B cell (primary cell): ENCODE measurements around the gene ZNF44. TPM values are rescaled to one million over a fixed set of nuclear protein-coding genes. Genes with fewer than 3 reads are reported as not detected.

Experiments used
- ATAC-seq: fragments of 200-7000 bp; cut with Tn5 transposase; one replicate; pipeline ENCODE4 v1.10.0; 2021; ENCODE audit warnings: low read depth, mild to moderate bottlenecking, moderate number of reproducible peaks, moderate library complexity
- CTCF ChIA-PET: fragments of 350-600 bp; sonication (Branson Sonifier 250); formaldehyde crosslinking; loops from one replicate; lab custom pipeline; 2021; ENCODE audit warnings: antibody characterized with exemption, inconsistent platforms; lab: Charles Lee
- POLR2A ChIA-PET: fragments of 350-600 bp; sonication (Branson Sonifier 250); formaldehyde crosslinking; loops from one replicate; lab custom pipeline; 2021; ENCODE audit warnings: antibody characterized with exemption; lab: Charles Lee
- DNase-seq: peaks from one replicate; pipeline ENCODE4 v3.0.0; 2013
- H2AFZ ChIP-seq: 2 replicates; pipeline ENCODE4 v1.6.1; 2012; ENCODE audit warnings: mild to moderate bottlenecking, low read depth, low read length; ENCODE audit not compliant: insufficient read depth, poor library complexity, severe bottlenecking
- H3K27ac ChIP-seq, 2 donors: 1 replicate in 1 of 2; 2 replicates in 1 of 2; pipeline ENCODE4 v1.5.1; 2012 to 2013; ENCODE audit warnings: low read length in 2 of 2, mild to moderate bottlenecking in 2 of 2, moderate library complexity in 1 of 2
- H3K27me3 ChIP-seq, 4 experiments: fragments of 200-600 bp in 1 of 4; sonication (generic) in 1 of 4; replicated peaks in 1 of 4; 1 replicate in 2 of 4; 2 replicates in 2 of 4; pipeline versions ENCODE4 v1.6.1 to v1.7.0; 2013 to 2016; ENCODE audit warnings: low read length in 3 of 4, mild to moderate bottlenecking in 2 of 4, mixed read lengths in 1 of 4, moderate library complexity in 1 of 4; ENCODE audit not compliant: insufficient read depth in 4 of 4, control insufficient read depth in 3 of 4; ENCODE audit errors: control extremely low read depth in 1 of 4
- H3K36me3 ChIP-seq, 2 experiments: replicated peaks in 1 of 2; 1 replicate in 1 of 2; 2 replicates in 1 of 2; pipeline versions ENCODE4 v1.6.1 to v1.7.1; 2013; ENCODE audit warnings: low read length in 1 of 2; ENCODE audit not compliant: insufficient read depth in 2 of 2, control insufficient read depth in 1 of 2; ENCODE audit errors: control extremely low read depth in 1 of 2, extremely low read depth in 1 of 2
- H3K4me1 ChIP-seq, 2 donors: fragments of 200-600 bp in 1 of 2; sonication (generic) in 1 of 2; 1 replicate in 1 of 2; 2 replicates in 1 of 2; pipeline versions ENCODE4 v1.5.1 to v1.6.1; 2013 to 2017; ENCODE audit warnings: low read length in 2 of 2; ENCODE audit not compliant: control insufficient read depth in 2 of 2, insufficient read depth in 2 of 2
- H3K4me2 ChIP-seq: replicated peaks from 2 replicates; pipeline ENCODE3; 2012; ENCODE audit warnings: mild to moderate bottlenecking, low read depth, low read length; ENCODE audit not compliant: poor library complexity, severe bottlenecking
- H3K4me3 ChIP-seq, 5 experiments: fragments of 200-600 bp in 1 of 5; sonication (generic) in 1 of 5; 1 replicate in 3 of 5; 2 replicates in 2 of 5; pipeline versions ENCODE4 v1.5.1 to v1.7.0; 2011 to 2016; ENCODE audit warnings: low read length in 4 of 5, mild to moderate bottlenecking in 4 of 5, low read depth in 2 of 5, control low read depth in 1 of 5, moderate library complexity in 1 of 5; ENCODE audit not compliant: insufficient read depth in 1 of 5; ENCODE audit errors: control extremely low read depth in 1 of 5, extremely low read depth in 1 of 5
- H3K79me2 ChIP-seq: fragments of 200-600 bp; sonication (generic); one replicate; pipeline ENCODE4 v1.6.0; 2016; ENCODE audit warnings: low read length; ENCODE audit not compliant: control insufficient read depth, insufficient read depth
- H3K9ac ChIP-seq: fragments of 200-600 bp; sonication (generic); 2 replicates; pipeline ENCODE4 v1.6.1; 2017; ENCODE audit warnings: mild to moderate bottlenecking, low read length, moderate library complexity
- H3K9me3 ChIP-seq, 3 donors: one replicate each; pipeline versions ENCODE4 v1.6.1 to v1.7.1; 2013; ENCODE audit warnings: low read length in 2 of 3; ENCODE audit not compliant: control insufficient read depth in 2 of 3, insufficient read depth in 1 of 3; ENCODE audit errors: control extremely low read depth in 1 of 3
- H4K20me1 ChIP-seq: 2 replicates; pipeline ENCODE4 v1.6.0; 2012; ENCODE audit warnings: mild to moderate bottlenecking, low read length; ENCODE audit not compliant: insufficient read depth, control insufficient read depth, poor library complexity, severe bottlenecking
- H3K27ac Mint-ChIP-seq: one replicate; pipeline ENCODE4 v1.8.0; 2021; ENCODE audit warnings: mixed read lengths
- H3K27me3 Mint-ChIP-seq: one replicate; pipeline ENCODE4 v1.8.0; 2021; ENCODE audit warnings: mixed read lengths
- H3K4me1 Mint-ChIP-seq: one replicate; pipeline ENCODE4 v1.8.0; 2021; ENCODE audit warnings: mixed read lengths
- H3K4me3 Mint-ChIP-seq: one replicate; pipeline ENCODE4 v1.8.0; 2021; ENCODE audit warnings: mixed read lengths
- H3K9me3 Mint-ChIP-seq: one replicate; pipeline ENCODE4 v1.8.0; 2022; ENCODE audit warnings: mixed read lengths; ENCODE audit not compliant: insufficient read depth
- CTCF ChIP-seq: fragments of 200-600 bp; IDR thresholded peaks from one replicate; pipeline ENCODE4 v1.8.0; 2022; ENCODE audit warnings: antibody characterized with exemption, mild to moderate bottlenecking
- EZH2 ChIP-seq: IDR thresholded peaks from 2 replicates; pipeline ENCODE4 v1.6.1; 2012; ENCODE audit warnings: borderline replicate concordance, low read depth, mild to moderate bottlenecking, moderate library complexity, low read length; ENCODE audit not compliant: insufficient read depth, poor library complexity, severe bottlenecking
- WGBS: methylation state at CpG from one replicate; pipeline ENCODE4 v1.1.5; 2013; ENCODE audit warnings: missing lambda C conversion rate; ENCODE audit not compliant: insufficient coverage; 5-methylcytosine and 5-hydroxymethylcytosine counted together
- intact Hi-C: fragments of 100-400 bp; cut with micrococcal nuclease; formaldehyde crosslinking; loops from one replicate; pipeline ENCODE4 v1.10.0; 2022
- polyA plus RNA-seq: library from polyadenylated mRNA; depleted of rRNA; stranded (reverse); fragments of >200 nt; gene quantifications from 2 replicates; pipeline ENCODE4 v1.2.3, GENCODE V29; 2012
- total RNA-seq, 2 donors: library from RNA; stranded (reverse); fragments of 120-200 nt in 1 of 2; gene quantifications; 1 replicate in 1 of 2; 2 replicates in 1 of 2; pipeline versions ENCODE4 v1.2.3 to v1.2.4, GENCODE V29; 2013 to 2022

Gene ZNF44
- total and polyA plus RNA-seq, 2 donors (not counting 1 experiment from before 2014, with no cell fraction given), result 11.3 to 28.0 TPM

DNA sequence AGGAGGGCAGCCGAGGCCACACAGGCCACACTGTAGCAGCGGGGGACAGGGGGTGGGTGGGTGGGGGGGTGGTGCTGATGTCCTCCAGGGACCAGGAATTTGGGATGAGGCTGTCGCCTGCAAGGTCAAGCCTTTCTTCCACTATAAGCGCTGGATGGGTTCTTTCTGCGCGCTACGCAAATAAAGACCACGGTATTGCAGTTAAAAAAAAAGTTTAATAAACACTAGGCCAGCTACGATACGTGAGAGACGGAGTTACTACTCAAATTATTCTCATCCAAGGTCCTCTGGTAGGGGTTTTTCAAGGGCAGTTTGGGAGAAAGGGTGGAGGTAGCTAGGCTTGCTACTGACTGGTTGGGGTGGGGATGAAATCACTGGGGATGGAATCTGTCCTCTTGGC is 508 bp upstream of the ZNF44 start:
- no peaks in the 10 kb centered on the region for H3K27me3 ChIP-seq
- peak overlapping the region; percentile 99 for H3K4me3 Mint-ChIP-seq
- TF ChIP-seq EZH2 (no peak), CTCF (no peak)
- intact Hi-C loops, result loop anchor here (2.0 kb wide), 1 partner anchor 190 kb away; the partner anchor contains the start of gene ZNF709
- H3K36me3 ChIP-seq, result no peaks in the 10 kb centered on the region
- DNase-seq (peak; percentile 12), ATAC-seq (peak; percentile 8)
- H3K27ac ChIP-seq, result peak overlapping the region in 1 of 2 donors; percentile 82
- CTCF ChIA-PET, result interaction anchor here (1.0 kb wide), 1 partner anchor 242 kb away, joined by 3 read pairs; the partner anchor contains the start of gene ZNF878
- WGBS, result 0% methylated on average over 1 of the region's 11 CpGs
- H3K27ac Mint-ChIP-seq, result peak overlapping the region; percentile 89
- POLR2A ChIA-PET, result interaction anchor here (0.5 to 1.3 kb wide), 5 partner anchors 10 to 307 kb away, joined by 3 to 7 read pairs (median 3); partner anchors contain the start of genes ZNF442 and ZNF799
- peak overlapping the region; percentile 93 for H2AFZ ChIP-seq
- peaks cover 31% of the 10 kb centered on the region for H3K4me1 Mint-ChIP-seq
- peak overlapping the region; percentile 97 for H3K9ac ChIP-seq
- peaks cover 44% of the 10 kb centered on the region for H3K79me2 ChIP-seq
- H3K4me1 ChIP-seq, result peaks cover 8 to 17% of the 10 kb centered on the region in 2 donors
- H4K20me1 ChIP-seq, result peaks cover 6% of the 10 kb centered on the region
- H3K27me3 Mint-ChIP-seq, result no peaks in the 10 kb centered on the region
- no peaks in the 10 kb centered on the region for H3K9me3 Mint-ChIP-seq
- peak overlapping the region; percentile 99 for H3K4me2 ChIP-seq
- no peaks in the 10 kb centered on the region for H3K9me3 ChIP-seq
- peak overlapping the region in 4 of 5 experiments; percentile 75 to 96 (median 92) for H3K4me3 ChIP-seq

GRCh38 chr19:12293777-12294248 is 870 bp downstream of the ZNF44 start:
- H3K9me3 ChIP-seq, result no peaks in the 10 kb centered on the region
- no peaks in the 10 kb centered on the region for H3K9me3 Mint-ChIP-seq
- peaks cover 37% of the 10 kb centered on the region for H3K4me1 Mint-ChIP-seq
- peak overlapping the region; percentile 99 for H3K4me2 ChIP-seq
- H3K4me3 Mint-ChIP-seq, result peak overlapping the region; percentile 99
- ChIA-PET CTCF (interaction anchor here (2.0 kb wide), 1 partner anchor 72 kb away, joined by 4 read pairs; the partner anchor contains the start of gene ZNF442), POLR2A (interaction anchor here (1.2 to 1.6 kb wide), 2 partner anchors 39 to 72 kb away, joined by 7 to 21 read pairs; partner anchors contain the start of genes ZNF442 and ZNF563)
- TF ChIP-seq CTCF (no peak), EZH2 (no peak)
- intact Hi-C loops, result loop anchor here (1.0 to 2.0 kb wide), 6 partner anchors 39 to 257 kb away; partner anchors contain the start of genes ZNF136, ZNF442, ZNF443 and ZNF563
- peaks cover 19% of the 10 kb centered on the region for H4K20me1 ChIP-seq
- no peaks in the 10 kb centered on the region for H3K36me3 ChIP-seq
- peak overlapping the region; percentile 97 for H3K9ac ChIP-seq
- peak overlapping the region; percentile 57 to 96 (median 91) for H3K4me3 ChIP-seq
- H3K27ac Mint-ChIP-seq, result peak overlapping the region; percentile 94
- H3K4me1 ChIP-seq, result peaks cover 8 to 21% of the 10 kb centered on the region in 2 donors
- no peaks in the 10 kb centered on the region for H3K27me3 Mint-ChIP-seq
- no peaks in the 10 kb centered on the region for H3K27me3 ChIP-seq
- no peak for ATAC-seq
- WGBS, result under 1% methylated on average over 15 of the region's 18 CpGs
- H3K79me2 ChIP-seq, result peaks cover 58% of the 10 kb centered on the region
- peak; percentile 61 for DNase-seq
- H3K27ac ChIP-seq, result peak overlapping the region; percentile 82 to 89
- peak overlapping the region; percentile 93 for H2AFZ ChIP-seq
